Measurements from ENCODE around the gene PHC2. TPM values are rescaled to one million over a fixed set of nuclear protein-coding genes. Genes with fewer than 3 reads are reported as not detected.

PHC2 gene
- total RNA-seq, 1 donor from 2014 or later: 91.5 TPM

GRCh38 chr1:33434363-33434750, 3.5 kb upstream of the PHC2 start:
- no peak for DNase-seq (ENCODE audit: low spot score)
- no peaks in the 10 kb centered on the region for H3K36me3 Mint-ChIP-seq (ENCODE audit: low read depth)
- peaks cover 33% of the 10 kb centered on the region for H3K4me1 Mint-ChIP-seq (ENCODE audit: low read depth)
- no peak for TF ChIP-seq CTCF (IDR thresholded peaks at IDR 0.05)
- no peak overlapping the region for H3K27ac Mint-ChIP-seq (ENCODE audit: unreplicated experiment)
- H3K27me3 Mint-ChIP-seq (ENCODE audit: low read depth): no peaks in the 10 kb centered on the region
- H3K4me3 Mint-ChIP-seq (ENCODE audit: unreplicated experiment): no peak overlapping the region
- no peaks in the 10 kb centered on the region for H3K9me3 Mint-ChIP-seq (ENCODE audit: low read depth)

GRCh38 chr1:33433509-33434362, 2.8 kb upstream of the PHC2 start:
- no peaks in the 10 kb centered on the region for H3K36me3 Mint-ChIP-seq (ENCODE audit: low read depth)
- peak overlapping the region; percentile 62 for H3K27ac Mint-ChIP-seq (ENCODE audit: unreplicated experiment)
- no peak for DNase-seq (ENCODE audit: low spot score)
- no peak overlapping the region for H3K4me3 Mint-ChIP-seq (ENCODE audit: unreplicated experiment)
- no peak for TF ChIP-seq CTCF (IDR thresholded peaks at IDR 0.05)
- peaks cover 33% of the 10 kb centered on the region for H3K4me1 Mint-ChIP-seq (ENCODE audit: low read depth)
- no peaks in the 10 kb centered on the region for H3K27me3 Mint-ChIP-seq (ENCODE audit: low read depth)
- H3K9me3 Mint-ChIP-seq (ENCODE audit: low read depth): no peaks in the 10 kb centered on the region

GRCh38 chr1:33429856-33430691, 821 bp downstream of the PHC2 start:
- H3K4me1 Mint-ChIP-seq (ENCODE audit: low read depth): peaks cover 21% of the 10 kb centered on the region
- peak overlapping the region; percentile 67 for H3K27ac Mint-ChIP-seq (ENCODE audit: unreplicated experiment)
- no peaks in the 10 kb centered on the region for H3K27me3 Mint-ChIP-seq (ENCODE audit: low read depth)
- H3K9me3 Mint-ChIP-seq (ENCODE audit: low read depth): no peaks in the 10 kb centered on the region
- TF ChIP-seq CTCF (IDR thresholded peaks at IDR 0.05): no peak
- no peak overlapping the region for H3K4me3 Mint-ChIP-seq (ENCODE audit: unreplicated experiment)
- peaks cover 1% of the 10 kb centered on the region for H3K36me3 Mint-ChIP-seq (ENCODE audit: low read depth)
- no peak for DNase-seq (ENCODE audit: low spot score)

- no peaks in the 10 kb centered on the region for H3K27me3 Mint-ChIP-seq (ENCODE audit: low read depth)
- H3K9me3 Mint-ChIP-seq (ENCODE audit: low read depth): no peaks in the 10 kb centered on the region
- peaks cover 1% of the 10 kb centered on the region for H3K36me3 Mint-ChIP-seq (ENCODE audit: low read depth)
- TF ChIP-seq CTCF (IDR thresholded peaks at IDR 0.05): no peak
- H3K27ac Mint-ChIP-seq (ENCODE audit: unreplicated experiment): no peak overlapping the region
- no peak for DNase-seq (ENCODE audit: low spot score)
- H3K4me3 Mint-ChIP-seq (ENCODE audit: unreplicated experiment): no peak overlapping the region
- peaks cover 15% of the 10 kb centered on the region for H3K4me1 Mint-ChIP-seq (ENCODE audit: low read depth)
Measured at GRCh38 chr1:33429332-33429731, 1.6 kb downstream of the PHC2 start.

GRCh38 chr1:33428661-33429060, 2.2 kb downstream of the PHC2 start:
- no peaks in the 10 kb centered on the region for H3K9me3 Mint-ChIP-seq (ENCODE audit: low read depth)
- H3K36me3 Mint-ChIP-seq (ENCODE audit: low read depth): peaks cover 1% of the 10 kb centered on the region
- no peak overlapping the region for H3K27ac Mint-ChIP-seq (ENCODE audit: unreplicated experiment)
- no peaks in the 10 kb centered on the region for H3K27me3 Mint-ChIP-seq (ENCODE audit: low read depth)
- peaks cover 11% of the 10 kb centered on the region for H3K4me1 Mint-ChIP-seq (ENCODE audit: low read depth)
- DNase-seq (ENCODE audit: low spot score): no peak
- TF ChIP-seq CTCF (IDR thresholded peaks at IDR 0.05): no peak
- H3K4me3 Mint-ChIP-seq (ENCODE audit: unreplicated experiment): no peak overlapping the region

Data from chondrocyte (in vitro differentiated cells).